Astrocyte (in vitro differentiated cells and primary cell): ENCODE measurements around the gene TMEM138. TPM values are rescaled to one million over a fixed set of nuclear protein-coding genes. Genes with fewer than 3 reads are reported as not detected.

ENCODE experiments used
- DNase-seq: peaks from one replicate; pipeline ENCODE4 v3.0.0-alpha.2; 2010; ENCODE audit warnings: low read depth
- FAIRE-seq: peaks from 2 replicates; lab custom pipeline; 2011; peaks lifted over from hg19 to GRCh38; lab: Jason Lieb, UNC
- H2AFZ ChIP-seq: 2 replicates; pipeline ENCODE4 v1.6.0; 2012; ENCODE audit warnings: low read depth, low read length, inconsistent platforms
- H3K27ac ChIP-seq: 2 replicates; pipeline ENCODE4 v1.5.1; 2011; ENCODE audit warnings: low read depth, low read length, inconsistent platforms
- H3K27me3 ChIP-seq: 2 replicates; pipeline ENCODE4 v1.6.0; 2011; ENCODE audit warnings: low read length, inconsistent platforms; ENCODE audit not compliant: insufficient read depth
- H3K36me3 ChIP-seq: 2 replicates; pipeline ENCODE4 v1.5.1; 2011; ENCODE audit warnings: low read length, inconsistent platforms; ENCODE audit not compliant: insufficient read depth
- H3K4me1 ChIP-seq: 2 replicates; pipeline ENCODE4 v1.5.1; 2011; ENCODE audit warnings: low read length, inconsistent platforms; ENCODE audit not compliant: insufficient read depth
- H3K4me2 ChIP-seq: 2 replicates; pipeline ENCODE4 v1.6.0; 2012; ENCODE audit warnings: low read length, inconsistent platforms
- H3K4me3 ChIP-seq: 2 replicates; pipeline ENCODE4 v1.5.1; 2011; ENCODE audit warnings: low read depth, mild to moderate bottlenecking, low read length, inconsistent platforms; ENCODE audit not compliant: insufficient read depth
- H3K79me2 ChIP-seq: 2 replicates; pipeline ENCODE4 v1.6.0; 2012; ENCODE audit warnings: mild to moderate bottlenecking, low read length, inconsistent platforms; ENCODE audit not compliant: insufficient read depth
- H3K9ac ChIP-seq: 2 replicates; pipeline ENCODE4 v1.6.0; 2012; ENCODE audit warnings: mild to moderate bottlenecking, low read length, inconsistent platforms
- H3K9me3 ChIP-seq: 2 replicates; pipeline ENCODE4 v1.5.1; 2012; ENCODE audit warnings: low read depth, mild to moderate bottlenecking, low read length, inconsistent platforms; ENCODE audit not compliant: insufficient read depth
- H4K20me1 ChIP-seq: 2 replicates; pipeline ENCODE4 v1.6.0; 2012; ENCODE audit warnings: low read length, inconsistent platforms; ENCODE audit not compliant: insufficient read depth
- H3K27ac Mint-ChIP-seq: one replicate; pipeline ENCODE4 v1.8.0; 2021; ENCODE audit warnings: mild to moderate bottlenecking, mixed read lengths; ENCODE audit not compliant: unreplicated experiment
- H3K27me3 Mint-ChIP-seq: one replicate; pipeline ENCODE4 v1.8.0; 2021; ENCODE audit warnings: low read depth, mixed read lengths; ENCODE audit not compliant: unreplicated experiment
- H3K36me3 Mint-ChIP-seq: one replicate; pipeline ENCODE4 v1.8.0; 2021; ENCODE audit warnings: low read depth, mixed read lengths; ENCODE audit not compliant: unreplicated experiment
- H3K4me1 Mint-ChIP-seq: one replicate; pipeline ENCODE4 v1.8.0; 2021; ENCODE audit warnings: low read depth, mixed read lengths; ENCODE audit not compliant: unreplicated experiment
- H3K4me3 Mint-ChIP-seq: one replicate; pipeline ENCODE4 v1.8.0; 2021; ENCODE audit warnings: mild to moderate bottlenecking, moderate library complexity, mixed read lengths; ENCODE audit not compliant: unreplicated experiment
- H3K9me3 Mint-ChIP-seq: one replicate; pipeline ENCODE4 v1.8.0; 2021; ENCODE audit warnings: mild to moderate bottlenecking, mixed read lengths; ENCODE audit not compliant: unreplicated experiment
- CTCF ChIP-seq: IDR thresholded peaks from 2 replicates; pipeline ENCODE4 v1.5.1; 2011; ENCODE audit warnings: low read depth, mild to moderate bottlenecking, inconsistent platforms, low read length, moderate library complexity; ENCODE audit not compliant: insufficient read depth
- EZH2 ChIP-seq: IDR thresholded peaks from 2 replicates; pipeline ENCODE4 v1.6.1; 2012; ENCODE audit warnings: mild to moderate bottlenecking, low read length, inconsistent platforms; ENCODE audit not compliant: insufficient read depth
- total RNA-seq: library from RNA; stranded (reverse); gene quantifications from 2 replicates; pipeline ENCODE4 v1.2.1, GENCODE V29; 2021

TMEM138 gene
- total RNA-seq, 1 donor from 2014 or later = 36.8 TPM

- peaks cover 84% of the 10 kb centered on the region for H3K36me3 ChIP-seq
- H3K4me1 ChIP-seq = no peaks in the 10 kb centered on the region
- no peak overlapping the region for H3K4me3 Mint-ChIP-seq
- H3K27me3 Mint-ChIP-seq = no peaks in the 10 kb centered on the region
- H3K4me3 ChIP-seq = no peak overlapping the region
- peaks cover 18% of the 10 kb centered on the region for H3K36me3 Mint-ChIP-seq
- no peak overlapping the region for H3K4me2 ChIP-seq
- peaks cover 49% of the 10 kb centered on the region for H4K20me1 ChIP-seq
- H3K9ac ChIP-seq = no peak overlapping the region
- H3K79me2 ChIP-seq = peaks cover 35% of the 10 kb centered on the region
- no peaks in the 10 kb centered on the region for H3K9me3 Mint-ChIP-seq
- no peak overlapping the region for H3K27ac Mint-ChIP-seq
- H2AFZ ChIP-seq = no peak overlapping the region
- H3K27ac ChIP-seq = no peak overlapping the region
- no peak for TF ChIP-seq CTCF
- TF ChIP-seq EZH2 = no peak
- no peak for DNase-seq
- FAIRE-seq = no peak
- no peaks in the 10 kb centered on the region for H3K9me3 ChIP-seq
- no peaks in the 10 kb centered on the region for H3K4me1 Mint-ChIP-seq
- H3K27me3 ChIP-seq = no peaks in the 10 kb centered on the region
These were observed 53.2 kb downstream of the TMEM138 start for GRCh38 chr11:61415381-61415780.

- H3K79me2 ChIP-seq = peaks cover 47% of the 10 kb centered on the region
- H3K27me3 ChIP-seq = no peaks in the 10 kb centered on the region
- no peak for TF ChIP-seq CTCF
- no peak for TF ChIP-seq EZH2
- H2AFZ ChIP-seq = no peak overlapping the region
- no peaks in the 10 kb centered on the region for H3K4me1 ChIP-seq
- Mint-ChIP-seq H3K9me3 (no peaks in the 10 kb centered on the region), H3K27ac (no peak overlapping the region), H3K27me3 (no peaks in the 10 kb centered on the region), H3K36me3 (peaks cover 19% of the 10 kb centered on the region), H3K4me3 (no peak overlapping the region), H3K4me1 (peaks cover 2% of the 10 kb centered on the region)
- peaks cover 60% of the 10 kb centered on the region for H4K20me1 ChIP-seq
- no peak overlapping the region for H3K4me3 ChIP-seq
- peaks cover 83% of the 10 kb centered on the region for H3K36me3 ChIP-seq
- H3K9ac ChIP-seq = no peak overlapping the region
- H3K27ac ChIP-seq = no peak overlapping the region
- no peak for FAIRE-seq
- H3K9me3 ChIP-seq = no peaks in the 10 kb centered on the region
- no peak overlapping the region for H3K4me2 ChIP-seq
- DNase-seq = no peak
These were observed 54.8 kb downstream of the TMEM138 start for GRCh38 chr11:61416941-61417340.

GRCh38 chr11:61417670-61418069, 55.5 kb downstream of the TMEM138 start:
- Mint-ChIP-seq H3K4me1 (peaks cover 2% of the 10 kb centered on the region), H3K27me3 (no peaks in the 10 kb centered on the region), H3K27ac (no peak overlapping the region), H3K4me3 (no peak overlapping the region), H3K36me3 (peaks cover 20% of the 10 kb centered on the region), H3K9me3 (no peaks in the 10 kb centered on the region)
- TF ChIP-seq CTCF = no peak
- no peak for TF ChIP-seq EZH2
- H2AFZ ChIP-seq = no peak overlapping the region
- H3K27me3 ChIP-seq = no peaks in the 10 kb centered on the region
- H3K27ac ChIP-seq = no peak overlapping the region
- H4K20me1 ChIP-seq = peaks cover 67% of the 10 kb centered on the region
- no peak for DNase-seq
- H3K4me2 ChIP-seq = no peak overlapping the region
- no peak for FAIRE-seq
- H3K79me2 ChIP-seq = peaks cover 54% of the 10 kb centered on the region
- peaks cover 79% of the 10 kb centered on the region for H3K36me3 ChIP-seq
- H3K4me1 ChIP-seq = no peaks in the 10 kb centered on the region
- no peak overlapping the region for H3K4me3 ChIP-seq
- H3K9ac ChIP-seq = no peak overlapping the region
- H3K9me3 ChIP-seq = no peaks in the 10 kb centered on the region
